GM19099 (cell line): ENCODE measurements around the gene CGRRF1.

ENCODE experiments used
- POLR2A ChIP-seq: IDR thresholded peaks from 3 replicates; pipeline ENCODE4 v1.6.1; 2011; ENCODE audit warnings: low read depth; ENCODE audit not compliant: insufficient read length; ENCODE audit errors: extremely low read depth

The CGRRF1 gene

DNA sequence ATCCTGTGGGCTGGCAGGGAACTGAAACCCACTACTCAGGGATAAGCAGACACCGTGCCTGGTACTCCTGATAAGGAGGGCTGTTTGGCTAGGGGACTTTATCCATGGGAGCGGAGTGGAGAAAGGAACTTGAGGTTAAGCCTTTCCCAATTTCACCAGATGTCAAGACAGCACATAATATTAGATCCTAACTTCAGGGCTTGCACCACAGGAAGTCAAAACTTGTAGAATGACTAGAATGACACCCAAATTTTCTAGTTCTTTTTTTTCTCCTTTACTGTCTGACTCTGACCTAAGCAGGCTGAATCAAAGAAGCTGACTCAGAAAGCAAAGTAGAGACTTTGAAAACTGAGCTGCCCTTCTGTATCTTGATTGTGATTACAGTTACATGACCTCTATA lies 7.1 kb upstream of the CGRRF1 start:
- no peak for TF ChIP-seq POLR2A

DNA sequence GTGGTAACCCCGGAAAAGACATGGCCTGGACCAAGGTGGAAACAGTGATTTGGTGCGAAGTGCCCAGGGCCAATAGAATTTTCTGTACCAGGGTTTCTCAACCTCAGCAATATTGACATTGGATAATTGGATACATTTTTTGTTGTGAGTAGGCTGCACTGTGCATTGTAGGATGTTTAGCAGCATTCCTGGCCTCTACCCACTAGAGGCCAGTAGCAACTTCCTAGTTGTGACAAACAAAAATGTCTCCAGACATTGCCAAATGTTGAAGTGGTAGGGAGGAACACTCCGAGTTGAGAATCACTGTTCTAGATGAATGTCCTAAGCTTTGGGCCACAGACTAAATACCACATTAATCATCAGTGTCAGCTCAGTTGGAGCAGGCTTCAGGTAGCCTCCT lies 6.2 kb upstream of the CGRRF1 start:
- no peak for TF ChIP-seq POLR2A

DNA sequence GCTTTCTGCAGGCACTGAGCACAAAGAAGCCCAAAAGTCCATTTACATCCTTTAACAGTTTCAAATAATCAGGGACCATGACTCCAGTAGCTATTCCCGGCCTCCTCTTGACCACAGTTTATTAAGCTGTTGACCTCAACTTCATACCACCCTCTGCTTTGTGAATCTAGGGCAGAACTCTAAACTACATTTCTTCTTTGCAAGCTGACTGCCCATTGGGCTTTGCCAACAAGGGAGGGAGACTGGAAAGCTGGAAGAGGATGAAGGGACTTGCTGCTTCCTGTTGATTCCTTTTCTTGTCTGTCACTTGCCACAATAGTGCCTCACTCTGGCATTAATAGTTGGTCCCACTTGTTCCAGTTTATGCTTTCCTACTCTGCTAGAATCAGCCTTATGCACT lies 2.7 kb downstream of the CGRRF1 start:
- TF ChIP-seq POLR2A, result no peak

DNA sequence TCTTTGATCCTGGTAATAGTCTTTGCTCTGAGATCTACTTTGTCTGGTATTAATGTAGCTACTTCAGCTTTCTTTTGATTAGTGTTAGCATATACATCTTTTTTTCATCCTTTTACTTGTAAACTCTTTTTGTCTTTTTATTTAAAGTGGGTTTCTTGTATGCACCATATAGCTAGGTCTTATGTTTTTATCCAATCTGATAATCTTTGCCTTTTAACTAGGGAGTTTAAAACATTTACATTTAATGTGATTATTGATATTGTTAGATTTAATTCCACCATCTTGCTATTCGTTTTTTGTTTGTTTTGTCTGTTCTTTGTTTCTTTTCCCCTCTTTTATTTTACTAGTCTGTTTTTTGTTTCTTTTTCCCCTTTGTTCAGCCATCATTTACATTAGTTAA lies 6.0 kb downstream of the CGRRF1 start:
- no peak for TF ChIP-seq POLR2A

DNA sequence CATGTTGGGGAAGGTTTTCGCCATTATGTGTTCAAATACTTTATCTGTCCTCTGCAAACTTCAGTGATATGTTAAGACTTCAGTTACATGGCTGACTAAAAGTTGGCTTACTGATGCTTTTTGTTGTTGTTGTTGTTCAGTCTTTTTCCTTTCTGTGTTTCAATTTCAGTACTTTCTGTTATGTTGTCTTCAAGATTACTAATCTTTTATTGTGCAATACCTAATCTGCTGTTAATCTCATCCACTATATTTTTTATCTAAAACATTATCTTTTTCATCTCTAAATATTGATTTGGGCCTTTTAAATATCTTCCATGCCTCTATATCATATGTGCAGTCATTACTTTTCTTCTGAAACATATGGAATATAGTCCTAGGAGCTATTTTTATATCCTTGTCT lies 7.0 kb downstream of the CGRRF1 start:
- no peak for TF ChIP-seq POLR2A

DNA sequence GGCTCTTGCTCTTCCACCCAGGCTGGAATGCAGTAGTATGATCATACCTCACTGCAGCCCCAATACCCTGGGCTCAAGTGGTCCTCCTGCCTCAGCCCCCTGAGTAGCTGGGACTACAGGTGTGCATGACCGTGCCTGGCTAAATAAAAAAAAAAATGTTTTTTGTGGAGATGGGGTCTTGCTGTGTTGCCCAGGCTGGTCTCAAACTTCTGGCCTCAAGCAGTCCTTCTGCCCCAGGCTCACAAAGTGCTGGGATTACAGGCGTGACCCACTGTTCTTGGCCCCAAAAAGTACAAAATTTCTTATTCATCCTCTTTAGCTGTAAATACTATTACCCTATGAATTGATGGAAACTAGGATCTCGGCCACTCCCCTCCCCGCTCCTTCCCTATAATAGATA lies 14.7 kb downstream of the CGRRF1 start:
- no peak for TF ChIP-seq POLR2A

DNA sequence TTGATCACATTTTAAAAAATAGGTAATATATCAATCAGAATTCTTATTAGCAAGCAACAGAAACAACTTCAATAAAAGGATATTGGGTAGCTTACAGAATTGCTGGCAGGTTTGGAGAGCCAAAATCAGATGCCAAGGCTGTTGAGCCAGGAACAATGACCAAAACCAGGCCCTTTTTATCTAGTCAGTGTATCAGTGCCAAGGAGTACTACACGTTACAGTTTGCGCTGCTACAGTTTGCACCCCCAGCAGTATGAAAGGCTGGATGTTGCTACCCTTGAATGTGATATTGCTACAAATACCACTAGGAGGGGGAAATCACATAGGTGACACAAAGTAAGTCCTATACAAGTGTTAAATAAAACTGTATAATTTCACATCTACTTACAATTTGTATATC lies 19.3 kb downstream of the CGRRF1 start:
- no peak for TF ChIP-seq POLR2A

DNA sequence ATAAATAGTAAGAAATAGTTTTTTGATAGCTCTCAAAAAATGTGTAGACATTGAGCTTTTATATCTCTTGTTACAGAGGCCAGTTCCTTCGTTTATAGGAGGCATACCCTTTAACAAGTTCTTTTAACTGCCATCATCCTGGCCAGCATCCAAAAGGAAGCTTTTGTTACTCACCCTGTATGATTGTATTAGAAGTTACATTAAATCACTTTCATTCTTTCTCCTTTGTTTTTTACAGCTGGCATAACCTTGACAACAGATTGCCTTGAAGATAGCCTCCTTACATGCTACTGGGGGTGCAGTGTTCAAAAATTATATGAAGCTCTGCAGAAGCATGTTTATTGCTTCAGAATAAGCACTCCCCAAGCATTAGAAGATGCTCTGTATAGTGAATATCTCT lies 20.1 kb downstream of the CGRRF1 start:
- TF ChIP-seq POLR2A, result no peak

DNA sequence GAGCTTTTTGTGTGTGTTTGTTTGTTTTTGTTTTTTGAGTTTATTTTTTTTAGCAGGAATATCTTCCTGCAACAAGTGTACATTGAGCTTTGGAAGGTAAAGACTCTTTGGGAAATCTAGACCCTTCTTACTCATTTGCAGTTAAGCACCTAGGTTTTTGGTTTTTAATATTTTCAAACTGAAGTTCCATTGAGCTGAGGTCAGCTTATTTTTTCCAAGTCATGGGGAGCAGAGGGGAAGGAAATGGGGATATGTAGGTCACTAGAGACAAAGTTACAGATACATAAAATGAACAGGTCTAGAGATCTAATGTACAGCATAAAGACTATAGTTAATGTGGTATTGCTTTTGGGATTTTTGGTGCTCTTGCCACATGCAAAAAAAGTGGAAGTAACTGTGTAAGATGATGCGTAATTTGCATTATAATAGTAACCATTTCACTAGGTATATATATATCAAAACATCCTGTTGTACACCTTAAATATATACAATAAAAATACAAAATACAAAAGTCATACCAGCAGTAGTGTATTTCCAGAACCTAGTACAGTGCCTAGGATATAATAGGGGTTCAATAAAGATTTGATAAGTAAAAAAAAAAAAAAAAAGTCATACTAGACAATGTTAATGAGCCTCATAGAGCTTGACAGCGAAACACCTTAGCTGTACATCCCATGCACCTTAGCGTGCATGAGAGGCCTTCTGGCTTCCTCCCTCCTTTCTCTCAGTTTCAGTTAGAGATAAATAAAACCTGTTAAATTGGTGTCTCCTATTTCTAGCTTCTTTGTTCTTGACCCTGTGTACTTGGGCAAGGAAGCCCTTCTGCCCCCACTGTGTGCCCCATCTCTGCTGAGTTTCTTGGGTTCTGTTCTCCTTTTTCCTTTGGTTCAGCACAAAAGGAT lies 22.7 kb downstream of the CGRRF1 start:
- no peak for TF ChIP-seq POLR2A

DNA sequence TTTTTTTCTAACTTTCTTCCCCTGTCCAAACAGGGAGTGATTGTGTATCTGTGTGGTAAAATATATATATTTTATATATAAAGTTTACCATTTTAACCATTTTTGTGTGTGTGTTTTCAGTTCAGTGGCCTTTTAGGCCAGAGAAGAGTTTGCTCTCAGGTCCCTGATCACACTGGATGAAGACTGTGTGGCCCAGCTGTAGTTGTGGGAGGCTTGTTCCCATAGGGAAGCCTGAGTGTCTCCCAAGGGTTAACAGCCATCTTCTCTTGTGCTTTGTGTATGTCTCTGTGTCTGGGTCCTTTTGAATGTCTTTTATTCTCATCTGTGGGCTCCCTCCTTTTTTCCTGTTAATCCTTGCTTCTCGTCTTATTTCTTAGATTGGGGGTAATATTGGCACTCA lies 23.4 kb downstream of the CGRRF1 start:
- no peak for TF ChIP-seq POLR2A

DNA sequence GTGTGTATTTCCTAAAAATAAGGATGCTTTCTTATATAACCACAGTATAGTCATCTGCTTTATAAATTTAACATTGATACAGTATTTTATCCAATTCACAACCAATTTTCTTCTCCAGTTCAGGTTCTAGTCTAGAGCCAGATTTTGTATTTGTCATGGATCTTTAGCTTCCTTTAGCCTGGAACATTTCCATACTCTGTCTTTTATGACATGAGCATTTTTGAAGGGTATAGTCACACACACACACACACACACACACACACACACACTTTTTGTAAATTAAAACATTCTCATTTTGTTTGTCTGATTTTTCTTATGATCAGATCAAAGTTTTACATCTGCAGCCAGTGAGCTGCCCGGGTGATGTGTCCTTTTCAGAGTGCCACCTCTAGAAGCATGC lies 25.4 kb downstream of the CGRRF1 start:
- no peak for TF ChIP-seq POLR2A

DNA sequence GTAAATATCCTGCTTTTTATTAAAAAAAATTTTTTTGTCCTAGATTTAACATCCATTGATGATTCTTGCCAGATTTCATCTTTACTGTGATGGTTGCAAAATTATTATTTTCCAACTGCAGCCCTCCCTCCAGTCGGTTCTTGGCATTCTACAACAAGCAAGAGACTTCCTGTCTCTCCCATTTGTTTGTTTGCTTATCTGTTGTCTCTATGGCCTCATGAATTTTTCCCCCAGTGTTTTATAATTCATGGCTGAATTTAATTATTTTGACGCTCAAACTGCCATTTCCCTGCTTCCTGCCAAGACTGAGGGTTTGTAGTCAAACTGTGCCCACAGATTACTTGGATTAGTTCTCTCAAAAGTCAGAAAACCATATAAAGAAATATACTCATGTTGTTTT lies 25.9 kb downstream of the CGRRF1 start:
- TF ChIP-seq POLR2A, result no peak

DNA sequence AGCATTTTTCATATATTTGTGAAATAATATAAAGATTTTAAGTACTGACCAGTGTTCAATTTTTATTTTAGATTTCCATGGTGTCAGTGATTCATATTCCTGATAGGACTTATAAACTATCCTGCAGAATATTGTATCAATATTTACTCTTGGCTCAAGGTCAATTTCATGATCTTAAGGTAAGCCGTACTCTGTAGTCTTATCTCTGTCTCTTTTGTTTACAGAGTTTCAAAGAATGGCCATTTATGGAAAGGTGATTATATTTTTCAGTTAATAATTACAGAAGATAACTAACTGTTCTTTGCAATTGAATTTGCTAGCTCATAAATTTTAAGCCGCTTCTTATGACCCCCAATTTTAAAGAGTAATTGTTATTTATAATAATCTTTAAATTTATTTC lies 27.9 kb downstream of the CGRRF1 start:
- no peak for TF ChIP-seq POLR2A

DNA sequence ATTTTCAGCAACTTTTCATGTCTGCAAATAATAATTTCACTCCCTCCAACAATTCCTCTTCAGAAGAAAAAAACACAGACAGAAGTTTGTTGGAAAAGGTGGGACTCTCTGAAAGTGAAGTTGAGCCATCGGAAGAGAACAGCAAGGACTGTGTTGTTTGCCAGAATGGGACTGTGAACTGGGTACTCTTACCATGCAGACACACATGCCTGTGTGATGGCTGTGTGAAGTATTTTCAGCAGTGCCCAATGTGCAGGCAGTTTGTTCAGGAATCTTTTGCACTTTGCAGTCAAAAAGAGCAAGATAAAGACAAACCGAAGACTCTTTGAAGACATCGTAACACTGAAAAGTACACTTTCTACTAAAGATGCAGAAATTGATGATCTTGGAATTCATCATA lies 28.3 kb downstream of the CGRRF1 start:
- no peak for TF ChIP-seq POLR2A

DNA sequence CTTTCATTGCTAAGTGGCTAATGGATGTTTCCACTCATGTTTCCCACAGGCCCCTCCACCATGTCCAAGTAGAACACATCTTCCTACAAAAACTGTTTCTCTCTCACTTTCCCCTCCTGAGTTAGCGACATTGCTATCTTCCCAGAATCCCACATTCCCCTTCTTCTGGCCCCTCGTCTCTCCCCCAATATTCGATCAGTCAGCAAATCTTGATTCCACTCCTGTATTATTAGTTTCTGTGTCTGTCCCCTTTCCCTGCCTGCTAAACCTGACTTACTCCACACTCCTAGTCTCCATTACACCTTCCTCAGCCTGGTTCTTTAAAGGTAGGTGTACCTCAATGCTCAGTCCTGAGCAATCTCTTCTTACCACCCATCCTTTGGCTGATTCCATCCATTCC lies 37.9 kb downstream of the CGRRF1 start:
- TF ChIP-seq POLR2A, result no peak

DNA sequence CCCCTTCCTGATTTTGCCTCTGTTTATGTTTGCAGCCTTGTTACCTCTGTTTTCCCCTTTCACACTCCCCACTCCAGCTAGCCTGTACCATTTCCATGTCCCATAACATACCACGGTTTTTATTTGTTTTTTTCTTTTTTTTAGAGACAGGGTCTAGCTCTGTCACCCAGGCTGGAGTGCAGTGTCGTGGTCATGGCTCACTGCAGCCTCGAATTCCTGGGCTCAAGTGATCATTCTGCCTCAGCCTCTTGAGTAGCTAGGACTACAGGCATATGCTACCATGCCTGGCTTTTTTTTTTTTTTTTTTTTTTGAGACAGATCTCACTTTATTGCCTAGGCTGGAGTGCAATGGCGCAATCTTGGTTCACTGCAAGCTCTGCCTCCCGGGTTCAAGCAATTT lies 38.8 kb downstream of the CGRRF1 start:
- no peak for TF ChIP-seq POLR2A

DNA sequence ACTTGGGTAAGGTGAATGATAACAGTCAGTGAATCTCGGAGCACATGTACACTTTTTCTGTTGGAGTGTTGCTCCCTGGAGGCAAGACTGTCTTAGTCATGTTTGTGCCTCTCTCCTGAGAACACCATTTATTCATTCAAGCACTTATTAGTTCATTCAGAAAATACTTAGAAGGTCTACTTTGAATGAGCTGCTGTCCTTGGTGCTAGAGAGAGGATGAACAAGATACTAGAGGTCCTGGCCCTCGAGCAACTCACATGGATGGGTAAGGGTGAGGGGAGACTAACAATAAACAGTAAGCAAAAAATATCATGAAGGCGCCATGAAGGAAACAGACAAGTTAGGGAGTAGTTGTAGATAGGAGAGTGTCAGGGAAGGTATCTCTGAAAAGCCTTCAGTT lies 40.2 kb downstream of the CGRRF1 start:
- TF ChIP-seq POLR2A, result no peak

DNA sequence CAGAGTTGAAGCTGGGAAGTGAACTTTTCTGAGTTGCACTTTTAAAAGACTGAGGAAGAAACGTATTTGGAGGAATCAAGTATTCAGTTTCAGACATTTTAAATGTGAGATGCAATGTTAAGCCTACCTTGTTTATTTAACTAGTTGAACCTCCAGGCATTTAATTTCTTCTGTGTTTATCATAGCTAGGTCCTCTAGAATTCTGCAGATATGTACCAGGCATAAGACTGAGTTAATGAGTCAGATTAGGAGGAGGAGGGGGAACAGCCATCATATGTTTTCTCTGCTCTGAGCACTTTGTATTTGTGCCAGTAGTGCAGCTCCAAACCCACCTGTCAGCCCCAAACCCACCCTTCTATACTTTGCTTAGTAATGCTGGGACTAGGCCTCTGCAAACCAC lies 40.8 kb downstream of the CGRRF1 start:
- TF ChIP-seq POLR2A, result no peak

DNA sequence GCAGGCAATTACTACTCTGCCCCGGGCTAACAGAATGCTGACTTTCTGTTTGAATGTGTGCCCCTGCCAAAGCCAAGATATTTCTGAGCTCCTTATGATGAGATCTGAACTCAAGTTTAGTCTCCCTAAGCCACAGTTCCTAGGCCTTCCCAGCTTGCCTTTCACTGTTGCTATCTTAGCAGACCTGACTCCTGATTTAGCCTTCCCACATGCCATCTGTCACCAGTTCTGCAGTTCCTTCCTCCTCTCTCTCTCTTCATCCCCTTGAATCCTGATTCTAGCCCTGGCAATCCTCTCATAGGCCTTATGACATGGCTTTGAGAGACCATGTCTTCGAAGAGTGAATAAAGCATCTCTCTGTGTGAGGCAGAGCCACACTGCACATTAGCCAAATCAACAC lies 44.7 kb downstream of the CGRRF1 start:
- no peak for TF ChIP-seq POLR2A
